HL-60 (cell line): ENCODE results near the gene NAGA.

Source experiments
- DNase-seq, 2 experiments: peaks; one replicate each; pipeline ENCODE4 v3.0.0-alpha.2; 2010 to 2020; ENCODE audit warnings: low read depth in 1 of 2, low spot score in 1 of 2
- H3K27ac ChIP-seq: fragments of 250-450 bp; sonication (Bioruptor Pico); replicated peaks from 2 replicates; pipeline ENCODE4 v1.5.1; 2020; ENCODE audit warnings: mild to moderate bottlenecking, moderate library complexity
- H3K27me3 ChIP-seq: fragments of 250-450 bp; sonication (Bioruptor Pico); 2 replicates; pipeline ENCODE4 v1.5.1; 2021; ENCODE audit warnings: mild to moderate bottlenecking, moderate library complexity; ENCODE audit not compliant: insufficient read depth, poor library complexity, severe bottlenecking
- H3K4me3 ChIP-seq: replicated peaks from 2 replicates; pipeline ENCODE4 v1.5.1; 2011; ENCODE audit warnings: mild to moderate bottlenecking, control low read depth, low read length; ENCODE audit not compliant: insufficient read depth
- CTCF ChIP-seq: IDR thresholded peaks from one replicate; pipeline ENCODE4 v1.5.1; 2011; ENCODE audit warnings: low read length, control low read depth, inconsistent platforms; ENCODE audit not compliant: insufficient read depth
- GABPA ChIP-seq: IDR thresholded peaks from 2 replicates; pipeline ENCODE4 v1.6.1; 2012; ENCODE audit warnings: low read depth
- POLR2AphosphoS5 ChIP-seq: IDR thresholded peaks from 2 replicates; pipeline ENCODE4 v1.6.1; 2012; ENCODE audit warnings: low read depth
- REST ChIP-seq: IDR thresholded peaks from 2 replicates; pipeline ENCODE4 v1.6.1; 2012; ENCODE audit warnings: low read depth; ENCODE audit not compliant: insufficient replicate concordance
- SPI1 ChIP-seq: IDR thresholded peaks from 2 replicates; pipeline ENCODE4 v1.6.1; 2012; ENCODE audit warnings: low read depth, mild to moderate bottlenecking, borderline replicate concordance

Gene NAGA

GRCh38 chr22:42091455-42091782 is 20.8 kb upstream of the NAGA start:
- Histone ChIP-seq H3K27me3 (no peaks in the 10 kb centered on the region), H3K27ac (peak overlapping the region; percentile 97), H3K4me3 (peak overlapping the region; percentile 30)
- no peak for DNase-seq
- TF ChIP-seq REST (no peak), SPI1 (no peak), POLR2AphosphoS5 (no peak), CTCF (no peak), GABPA (no peak)

DNA sequence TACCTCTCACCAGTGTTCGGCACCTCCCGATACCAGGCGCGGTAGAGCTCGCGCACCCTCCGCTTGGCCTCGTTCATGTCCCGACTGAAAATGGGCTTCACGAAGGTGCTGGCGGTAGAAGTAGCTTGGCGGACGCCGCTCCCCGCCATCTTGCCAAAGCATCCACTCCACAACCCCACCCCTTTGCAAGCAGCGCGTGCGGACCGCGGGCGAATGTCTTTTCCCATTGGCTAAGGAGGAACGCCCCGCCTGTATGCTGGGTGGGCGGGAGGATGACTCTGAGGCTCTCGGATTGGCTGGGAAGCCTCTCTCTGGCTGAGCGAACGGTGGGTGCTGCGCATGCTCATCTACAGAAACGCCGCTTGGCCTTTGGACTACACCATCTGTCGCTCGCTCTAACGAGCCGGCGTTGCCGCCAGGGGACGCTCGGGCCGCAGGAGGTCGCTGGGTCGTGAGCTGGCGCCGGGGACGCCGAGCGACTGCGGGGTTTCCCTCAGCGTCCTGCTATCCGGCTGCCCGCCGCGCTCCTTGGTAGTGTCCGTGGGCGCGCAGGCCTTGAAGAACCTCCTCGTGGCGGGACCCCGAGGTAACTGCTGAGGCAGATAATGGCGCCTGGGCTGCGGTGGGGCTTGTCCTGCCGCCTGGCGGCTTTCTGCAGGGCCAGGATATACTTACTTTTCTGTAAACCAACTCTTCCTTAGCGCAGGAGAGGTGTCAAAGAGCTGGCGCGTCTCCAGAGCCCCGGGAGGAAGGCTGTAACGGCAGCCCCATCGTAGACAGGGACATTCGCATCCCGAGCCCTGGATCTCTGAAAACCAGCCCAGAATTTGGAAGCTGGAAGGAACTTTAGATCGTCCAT is 20.2 kb upstream of the NAGA start, which contains the start of gene NDUFA6:
Gene NDUFA6 (minus strand): TSS at position 177 of the 859 bp plus-strand sequence. CDS start 28 bp downstream, at position 149.
- H3K4me3 ChIP-seq: peak within 1 kb of the TSS; percentile 65

More for the DNA sequence above, 20.2 kb upstream of the NAGA start, which contains the start of gene NDUFA6:
- H3K27me3 ChIP-seq: no peaks in the 10 kb centered on the region
- peak within 1 kb of the TSS; percentile 97 for H3K27ac ChIP-seq
- TF ChIP-seq POLR2AphosphoS5 (peak; percentile 88), REST (peak; percentile 48), CTCF (peak; percentile 97), SPI1 (peak; percentile 6; the same call in 1 of the 2 replicates), GABPA (no peak)
- peak; percentile 98 to 99 for DNase-seq
